HG03460 (cell line): Measurements from ENCODE around the gene FCGBP.
"Not testable (repeated sequence)": the region's sequence is repeated elsewhere in the genome, so short reads cannot be mapped to it uniquely, and the experiment has no call there.

ENCODE experiments used
- ATAC-seq: cut with Tn5 transposase; IDR thresholded peaks from one replicate; pipeline ENCODE4 v1.9.1; 2021; ENCODE audit not compliant: unreplicated experiment

The FCGBP gene

GRCh38 chr19:39919976-39920375, 14.5 kb downstream of the FCGBP start:
- ATAC-seq = no peak

GRCh38 chr19:39918183-39918651, 16.2 kb downstream of the FCGBP start:
- no peak for ATAC-seq

GRCh38 chr19:39917561-39918182, 16.8 kb downstream of the FCGBP start:
- ATAC-seq = no peak

- no peak for ATAC-seq
These were observed 17.5 kb downstream of the FCGBP start for GRCh38 chr19:39916851-39917396.

- no peak for ATAC-seq
These were observed 18.2 kb downstream of the FCGBP start for GRCh38 chr19:39916236-39916635.

GRCh38 chr19:39915848-39916215, 18.6 kb downstream of the FCGBP start:
- ATAC-seq = no peak

GRCh38 chr19:39915101-39915847, 19.2 kb downstream of the FCGBP start:
- ATAC-seq = no peak

- no peak for ATAC-seq
These were observed 20.6 kb downstream of the FCGBP start for GRCh38 chr19:39913682-39914333.

- no peak for ATAC-seq
These were observed 25.6 kb downstream of the FCGBP start for GRCh38 chr19:39908803-39909202.

GRCh38 chr19:39906820-39907611, 27.4 kb downstream of the FCGBP start:
- ATAC-seq = no peak

- no peak for ATAC-seq
These were observed 28.2 kb downstream of the FCGBP start for GRCh38 chr19:39906283-39906682.

GRCh38 chr19:39903486-39904091, 30.8 kb downstream of the FCGBP start:
- not testable (repeated sequence) for ATAC-seq

- not testable (repeated sequence) for ATAC-seq
These were observed 32.1 kb downstream of the FCGBP start for GRCh38 chr19:39902326-39902725.

- not testable (repeated sequence) for ATAC-seq
These were observed 32.8 kb downstream of the FCGBP start for GRCh38 chr19:39901681-39902080.

- not testable (repeated sequence) for ATAC-seq
These were observed 35.6 kb downstream of the FCGBP start for GRCh38 chr19:39898858-39899257.

GRCh38 chr19:39897511-39898245, 36.8 kb downstream of the FCGBP start:
- not testable (repeated sequence) for ATAC-seq

- ATAC-seq = not testable (repeated sequence)
These were observed 39.3 kb downstream of the FCGBP start for GRCh38 chr19:39895096-39895495.

- ATAC-seq = not testable (repeated sequence)
These were observed 40.2 kb downstream of the FCGBP start for GRCh38 chr19:39894236-39894606.

- not testable (repeated sequence) for ATAC-seq
These were observed 40.8 kb downstream of the FCGBP start for GRCh38 chr19:39893366-39894235.
